B cell (primary cell): ENCODE measurements around the gene MYOM1.

Experiments used
- EZH2 ChIP-seq: IDR thresholded peaks from 2 replicates; pipeline ENCODE4 v1.6.1; 2012; ENCODE audit warnings: borderline replicate concordance, low read depth, mild to moderate bottlenecking, moderate library complexity, low read length; ENCODE audit not compliant: insufficient read depth, poor library complexity, severe bottlenecking
- TF ChIP-seq, protein P1 (sequence below): fragments of 200-600 bp; IDR thresholded peaks from one replicate; pipeline ENCODE4 v1.8.0; 2022; ENCODE audit warnings: antibody characterized with exemption, mild to moderate bottlenecking

DNA sequence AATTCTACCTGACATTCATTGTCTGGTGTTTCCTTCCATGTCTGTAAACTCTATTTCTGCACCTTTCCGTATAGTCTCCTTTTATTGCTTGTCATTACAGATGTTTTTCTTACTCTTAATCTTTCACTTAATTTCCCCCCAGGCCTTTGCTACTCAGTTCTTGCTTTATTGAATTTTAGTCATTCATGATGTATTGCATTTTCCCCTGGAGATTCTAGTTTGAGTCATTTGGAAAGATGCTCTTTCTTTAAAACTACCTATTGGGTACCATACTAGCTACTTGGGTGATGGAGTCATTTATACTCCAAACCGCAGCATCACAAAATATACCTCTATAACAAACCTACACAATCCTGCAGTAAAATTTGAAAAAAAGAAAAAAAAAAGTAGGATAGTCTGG lies 179.6 kb downstream of the MYOM1 start:
- TF ChIP-seq EZH2: no peak
- TF ChIP-seq, protein P1, sequence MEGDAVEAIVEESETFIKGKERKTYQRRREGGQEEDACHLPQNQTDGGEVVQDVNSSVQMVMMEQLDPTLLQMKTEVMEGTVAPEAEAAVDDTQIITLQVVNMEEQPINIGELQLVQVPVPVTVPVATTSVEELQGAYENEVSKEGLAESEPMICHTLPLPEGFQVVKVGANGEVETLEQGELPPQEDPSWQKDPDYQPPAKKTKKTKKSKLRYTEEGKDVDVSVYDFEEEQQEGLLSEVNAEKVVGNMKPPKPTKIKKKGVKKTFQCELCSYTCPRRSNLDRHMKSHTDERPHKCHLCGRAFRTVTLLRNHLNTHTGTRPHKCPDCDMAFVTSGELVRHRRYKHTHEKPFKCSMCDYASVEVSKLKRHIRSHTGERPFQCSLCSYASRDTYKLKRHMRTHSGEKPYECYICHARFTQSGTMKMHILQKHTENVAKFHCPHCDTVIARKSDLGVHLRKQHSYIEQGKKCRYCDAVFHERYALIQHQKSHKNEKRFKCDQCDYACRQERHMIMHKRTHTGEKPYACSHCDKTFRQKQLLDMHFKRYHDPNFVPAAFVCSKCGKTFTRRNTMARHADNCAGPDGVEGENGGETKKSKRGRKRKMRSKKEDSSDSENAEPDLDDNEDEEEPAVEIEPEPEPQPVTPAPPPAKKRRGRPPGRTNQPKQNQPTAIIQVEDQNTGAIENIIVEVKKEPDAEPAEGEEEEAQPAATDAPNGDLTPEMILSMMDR: no peak
